ENCODE data around the gene ZNF136. TPM values are rescaled to one million over a fixed set of nuclear protein-coding genes. Genes with fewer than 3 reads are reported as not detected.

Gene ZNF136
- total RNA-seq, result 9.2 and 10.0 TPM in 2 replicates
- polyA plus RNA-seq, result 5.3 and 7.1 TPM in 2 replicates

GRCh38 chr19:12162882-12163806 is at the start of gene ZNF136:
ZNF136 (plus strand) TSS chr19:12163096; CDS start chr19:12163204, 108 bp downstream.
- WGBS (ENCODE audit: low lambda C conversion rate, missing lambda C conversion rate), result under 1% methylated on average over 54 of the region's 57 CpGs
- peaks cover 48% of the 10 kb centered on the region for H3K79me2 ChIP-seq
- DNase-seq (ENCODE audit: low spot score), result peak; percentile 97

GRCh38 chr19:12113121-12113520 is 49.8 kb upstream of the ZNF136 start:
- H3K36me3 ChIP-seq (replicated peaks; ENCODE audit: insufficient read depth, low read depth), result peaks cover 6% of the 10 kb centered on the region
- H3K27ac ChIP-seq, result no peak overlapping the region
- H3K4me3 ChIP-seq, result no peak overlapping the region
- DNase-seq (ENCODE audit: low spot score), result no peak
- no peak overlapping the region for H3K4me2 ChIP-seq
- H4K20me1 ChIP-seq (ENCODE audit: insufficient read depth, poor library complexity, severe bottlenecking), result no peaks in the 10 kb centered on the region
- H2AFZ ChIP-seq, result no peak overlapping the region
- TF ChIP-seq EZH2phosphoT487 (IDR thresholded peaks at IDR 0.05; ENCODE audit: low read depth, severe bottlenecking, unreplicated experiment) (no peak), EZH2 (IDR thresholded peaks at IDR 0.05; ENCODE audit: borderline replicate concordance) (no peak), CTCF (IDR thresholded peaks at IDR 0.05; ENCODE audit: poor library complexity) (no peak)
- WGBS (ENCODE audit: low lambda C conversion rate, missing lambda C conversion rate), result 98% methylated on average over 5 of the region's 5 CpGs
- H3K27me3 ChIP-seq, result no peaks in the 10 kb centered on the region
- H3K4me1 ChIP-seq (ENCODE audit: insufficient read depth), result no peaks in the 10 kb centered on the region
- peaks cover 4% of the 10 kb centered on the region for H3K9me3 ChIP-seq (ENCODE audit: low read depth)
- no peaks in the 10 kb centered on the region for H3K79me2 ChIP-seq
- no peaks in the 10 kb centered on the region for H3K9me2 ChIP-seq (replicated peaks; ENCODE audit: insufficient read depth)

More at GRCh38 chr19:12162882-12163806, at the start of gene ZNF136:
- TF ChIP-seq EZH2phosphoT487 (IDR thresholded peaks at IDR 0.05; ENCODE audit: low read depth, severe bottlenecking, unreplicated experiment) (no peak), CTCF (IDR thresholded peaks at IDR 0.05; ENCODE audit: poor library complexity) (no peak), EZH2 (IDR thresholded peaks at IDR 0.05; ENCODE audit: borderline replicate concordance) (no peak)
- Histone ChIP-seq H4K20me1 (ENCODE audit: insufficient read depth, poor library complexity, severe bottlenecking) (no peaks in the 10 kb centered on the region), H2AFZ (peak within 1 kb of the TSS; percentile 61), H3K36me3 (replicated peaks; ENCODE audit: insufficient read depth, low read depth) (no peaks in the 10 kb centered on the region), H3K4me3 (peak within 1 kb of the TSS; percentile 84), H3K9me2 (replicated peaks; ENCODE audit: insufficient read depth) (no peaks in the 10 kb centered on the region), H3K27ac (peak within 1 kb of the TSS; percentile 93), H3K27me3 (no peaks in the 10 kb centered on the region), H3K4me1 (ENCODE audit: insufficient read depth) (peaks cover 10% of the 10 kb centered on the region), H3K9me3 (ENCODE audit: low read depth) (no peaks in the 10 kb centered on the region), H3K4me2 (peak within 1 kb of the TSS; percentile 90)

GRCh38 chr19:12117201-12117970 is 45.5 kb upstream of the ZNF136 start:
- H3K4me2 ChIP-seq, result no peak overlapping the region
- no peaks in the 10 kb centered on the region for H3K4me1 ChIP-seq (ENCODE audit: insufficient read depth)
- 96% methylated on average over 31 of the region's 33 CpGs for WGBS (ENCODE audit: low lambda C conversion rate, missing lambda C conversion rate)

More at GRCh38 chr19:12117201-12117970, 45.5 kb upstream of the ZNF136 start:
- Histone ChIP-seq H4K20me1 (ENCODE audit: insufficient read depth, poor library complexity, severe bottlenecking) (no peaks in the 10 kb centered on the region), H3K9me3 (ENCODE audit: low read depth) (no peaks in the 10 kb centered on the region), H2AFZ (no peak overlapping the region), H3K27me3 (no peaks in the 10 kb centered on the region), H3K9me2 (replicated peaks; ENCODE audit: insufficient read depth) (no peaks in the 10 kb centered on the region), H3K27ac (no peak overlapping the region), H3K4me3 (no peak overlapping the region), H3K36me3 (replicated peaks; ENCODE audit: insufficient read depth, low read depth) (peaks cover 6% of the 10 kb centered on the region), H3K79me2 (no peaks in the 10 kb centered on the region)
- DNase-seq (ENCODE audit: low spot score), result no peak
- no peak for TF ChIP-seq CTCF (IDR thresholded peaks at IDR 0.05; ENCODE audit: poor library complexity)
- no peak for TF ChIP-seq EZH2 (IDR thresholded peaks at IDR 0.05; ENCODE audit: borderline replicate concordance)
- TF ChIP-seq EZH2phosphoT487 (IDR thresholded peaks at IDR 0.05; ENCODE audit: low read depth, severe bottlenecking, unreplicated experiment), result no peak

All from hepatocyte (in vitro differentiated cells).